Measurements from ENCODE around the gene UCN2.
"Not testable (repeated sequence)": the region's sequence is repeated elsewhere in the genome, so short reads cannot be mapped to it uniquely, and the experiment has no call there.

Gene UCN2

DNA sequence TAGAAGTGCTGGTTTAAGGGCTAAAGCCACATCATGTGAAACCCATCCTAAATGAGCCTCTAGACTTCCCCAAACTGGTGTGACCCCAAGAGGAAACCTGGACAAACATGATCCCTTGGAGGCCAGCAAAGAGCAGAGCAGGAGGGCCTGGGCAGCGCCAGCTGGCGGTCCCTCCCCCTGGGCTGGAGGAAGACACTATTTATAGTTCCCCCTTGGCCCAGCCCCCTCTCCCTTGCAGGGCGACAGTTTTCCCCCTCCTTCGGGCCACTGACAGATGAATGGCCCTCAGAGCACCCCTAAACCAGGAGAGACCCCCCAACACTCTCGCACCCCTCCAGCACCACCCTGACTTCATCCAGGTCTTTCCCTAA lies 2.9 kb downstream of the UCN2 start:
- peak in 1 of 2 experiments; percentile 37 for DNase-seq

DNA sequence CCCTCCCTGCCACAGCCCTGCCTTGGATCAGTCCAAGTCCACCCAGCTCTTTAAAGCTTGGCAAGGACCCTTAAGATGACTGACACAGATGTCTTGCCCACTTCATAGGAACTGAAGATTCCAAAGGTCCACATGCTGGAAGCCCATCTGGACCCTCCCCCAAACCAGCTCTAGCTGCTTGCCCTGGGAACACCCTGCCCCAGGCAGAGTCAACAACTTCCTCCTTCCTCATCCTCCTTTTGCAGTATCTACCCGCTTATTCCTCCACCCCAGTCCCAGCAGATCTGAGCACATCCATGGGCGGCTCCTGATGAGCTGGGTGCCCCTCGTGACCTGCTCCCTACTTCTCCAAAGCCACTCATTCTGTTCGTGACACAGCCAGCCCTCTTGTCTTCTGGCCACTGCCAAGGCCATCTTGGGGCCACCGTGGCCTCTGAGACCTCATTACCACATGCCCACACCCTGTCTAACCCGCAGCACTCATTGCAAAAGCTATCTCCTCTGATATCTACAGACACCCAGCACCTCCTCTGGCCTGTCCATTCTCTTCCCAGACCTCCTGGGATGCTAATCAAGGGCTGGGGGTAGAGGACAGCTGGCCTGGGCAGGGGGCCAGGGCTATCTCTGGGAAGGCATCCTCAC lies 5.0 kb downstream of the UCN2 start:
- peak; percentile 40 to 42 for DNase-seq

DNA sequence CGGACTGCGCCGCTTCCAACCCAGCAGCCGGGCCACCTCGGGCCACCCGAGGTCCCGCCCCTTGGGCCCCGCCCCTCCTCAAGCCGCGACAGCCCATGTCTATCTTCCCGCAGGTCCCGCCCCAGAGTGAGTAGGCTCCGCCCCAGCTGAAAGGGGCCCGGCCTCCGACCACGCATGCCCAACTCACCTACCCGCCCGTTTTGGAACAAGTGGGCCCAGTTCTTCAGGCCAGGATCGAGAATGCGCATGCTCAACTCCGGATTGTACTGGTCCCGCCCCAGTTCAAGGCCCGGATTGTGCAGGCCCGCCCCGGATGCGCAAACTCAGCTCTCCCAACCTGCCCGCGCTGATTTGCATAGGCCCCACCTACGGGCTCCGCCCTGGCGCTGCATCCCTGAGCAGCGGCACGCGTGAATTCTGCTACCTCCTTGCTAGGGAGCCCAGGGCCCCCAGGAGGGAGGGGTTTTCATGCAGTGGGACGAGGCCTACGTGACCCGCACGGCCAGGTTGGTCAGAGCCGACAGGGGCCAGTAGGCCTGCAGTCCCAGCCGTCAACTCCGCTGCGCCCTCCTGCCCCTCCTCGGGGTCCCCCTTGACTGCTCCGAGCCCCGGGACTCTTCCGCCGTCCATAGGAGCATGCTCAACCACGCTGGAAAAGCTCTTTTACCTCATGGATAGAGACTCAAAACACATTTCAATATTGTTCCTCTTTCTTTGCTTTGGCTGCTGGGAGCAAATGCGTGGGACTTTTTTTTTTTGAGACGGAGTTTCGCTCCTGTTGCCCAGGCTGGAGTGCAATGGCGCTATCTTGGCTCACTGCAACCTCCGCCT lies 6.6 kb downstream of the UCN2 start, which contains the start of gene PFKFB4:
Gene PFKFB4 (minus strand): TSS at position 8 of the 831 bp plus-strand sequence. CDS start 26 bp downstream, outside the sequence.
- DNase-seq = peak; percentile 98 to 99

DNA sequence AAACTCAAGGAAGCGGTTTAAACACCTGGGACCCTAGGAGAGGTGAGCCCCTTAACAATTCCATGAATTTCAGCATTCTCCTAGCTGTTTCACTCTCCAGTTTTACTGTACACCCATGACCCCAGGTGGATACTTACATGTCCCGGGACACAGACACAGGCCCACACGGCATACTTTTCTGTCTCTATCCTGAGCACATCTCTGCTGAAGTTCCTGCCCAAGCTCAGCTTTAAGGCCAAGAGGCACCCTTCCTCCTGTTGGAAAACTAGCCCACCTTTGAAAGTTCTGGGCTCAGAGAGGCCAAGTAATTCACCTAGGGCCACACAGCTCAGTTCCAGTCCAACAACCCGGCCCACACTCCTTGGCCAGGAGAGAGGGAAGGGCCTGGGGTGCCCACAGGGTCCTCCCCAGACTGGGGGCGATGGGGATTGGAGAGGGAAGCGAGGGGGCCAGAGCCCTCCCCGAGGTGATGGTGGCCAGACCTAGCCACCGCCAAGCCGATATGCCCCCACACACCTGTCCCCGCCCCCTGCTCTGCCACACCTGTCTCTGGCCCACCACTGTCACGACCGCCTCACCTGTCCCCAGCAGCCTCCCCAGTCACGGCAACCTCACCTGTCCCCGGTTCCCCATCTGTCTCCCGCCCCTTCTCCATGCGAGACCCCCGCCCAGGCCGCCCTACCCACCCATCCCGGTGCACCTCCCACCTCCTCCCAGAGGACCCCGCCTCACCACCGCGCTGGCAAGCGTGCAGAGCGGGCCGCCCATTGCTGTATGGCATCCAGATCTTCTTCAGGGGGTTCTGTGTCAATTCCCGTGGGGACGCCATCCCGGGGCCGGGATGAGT lies 7.4 kb downstream of the UCN2 start:
- no peak for DNase-seq

DNA sequence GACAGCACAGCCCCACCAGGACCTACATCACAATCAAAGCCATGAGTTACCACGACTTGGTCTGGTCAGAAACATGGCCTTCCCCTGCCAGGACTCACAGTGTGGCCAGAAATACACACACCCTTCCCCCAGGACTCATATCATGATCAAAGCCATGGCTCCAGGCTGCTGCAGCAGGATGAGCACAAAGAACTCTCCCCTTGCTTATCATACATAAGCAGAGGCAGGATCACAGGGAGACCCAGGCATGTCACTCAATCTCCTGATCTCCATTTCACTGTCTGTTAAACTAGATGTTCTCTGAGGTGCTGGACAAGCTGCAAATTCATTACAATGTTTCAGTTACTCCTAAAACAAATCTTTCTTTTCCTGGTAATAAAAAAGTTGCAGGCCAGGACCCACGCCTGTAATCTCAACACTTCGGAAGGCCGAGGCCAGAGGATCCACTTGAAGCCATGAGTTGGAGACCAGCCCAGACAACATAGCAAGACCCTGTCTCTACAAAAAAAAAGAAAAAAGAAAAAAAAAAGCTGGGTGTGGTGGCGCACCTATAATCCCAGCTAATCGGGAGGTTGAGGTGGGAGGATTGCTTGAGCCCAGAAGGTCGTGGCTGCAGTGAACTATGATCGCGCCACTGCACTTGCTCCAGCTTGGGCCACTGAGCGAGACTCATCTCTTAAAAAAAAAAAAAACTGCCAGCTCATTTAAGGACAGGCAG lies 8.2 kb downstream of the UCN2 start:
- DNase-seq = no peak

DNA sequence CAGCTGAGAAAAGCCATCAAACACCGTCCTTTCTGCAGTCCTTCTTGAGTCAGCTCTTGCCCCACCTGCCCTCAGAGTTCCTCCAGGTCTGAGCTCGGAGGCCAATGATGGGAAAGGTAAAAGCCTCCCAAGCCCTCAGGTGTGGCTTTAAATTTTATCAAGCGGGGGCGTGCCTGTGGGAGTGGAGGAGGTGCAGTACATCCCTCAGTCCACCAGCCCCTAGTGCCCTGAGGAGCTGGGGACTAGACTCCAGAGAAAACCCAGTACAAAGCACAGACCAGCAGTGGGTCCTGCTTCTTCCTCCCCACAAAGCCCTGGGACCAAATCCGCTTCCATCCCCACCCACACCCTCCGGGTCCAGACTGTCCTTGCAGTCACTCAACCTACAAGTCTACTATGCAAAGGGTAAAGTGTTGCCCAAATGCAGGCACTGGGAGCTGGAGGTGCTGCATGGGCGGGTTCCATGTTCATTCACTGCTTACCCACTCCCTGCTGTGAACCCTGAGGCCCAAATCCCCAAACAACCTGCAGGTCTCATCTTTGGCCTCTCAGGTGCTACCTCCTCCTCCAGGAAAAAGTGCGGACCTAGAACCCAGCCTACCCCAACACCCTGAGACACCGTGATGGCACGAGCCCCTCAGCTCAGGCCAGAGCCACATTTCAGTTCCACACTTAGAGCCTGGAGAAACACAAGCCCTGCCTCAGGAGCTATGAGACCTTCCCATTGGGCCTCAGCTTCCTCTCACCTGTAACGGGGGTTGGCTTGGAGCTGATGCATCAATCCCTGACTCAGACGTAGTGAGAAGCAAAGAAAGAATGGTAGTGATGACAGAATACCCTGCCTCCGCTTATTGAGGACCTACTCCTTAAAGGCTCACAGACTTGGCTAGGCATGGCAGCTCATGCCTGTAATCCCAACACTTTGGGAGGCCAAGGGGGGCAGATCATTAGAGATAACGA lies 9.4 kb downstream of the UCN2 start:
- DNase-seq = no peak

DNA sequence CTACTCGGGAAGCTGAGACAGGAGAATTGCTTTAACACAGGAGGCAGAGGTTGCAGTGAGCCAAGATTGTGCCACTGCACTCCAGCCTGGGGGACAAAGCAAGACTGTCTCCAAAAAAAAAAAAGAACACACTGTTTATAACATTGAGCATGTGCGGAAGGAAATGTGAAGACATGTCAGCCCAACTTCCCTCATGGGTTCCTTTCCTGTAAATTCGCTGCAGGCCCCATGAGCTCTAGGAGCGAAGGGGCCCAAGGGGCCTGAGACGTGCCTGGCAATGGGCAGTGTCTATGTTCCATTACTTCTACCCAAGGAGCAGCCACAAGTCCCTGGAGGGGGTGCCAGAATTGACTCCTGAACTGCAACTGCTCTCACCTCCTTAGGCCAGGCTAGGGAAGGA lies 10.2 kb downstream of the UCN2 start:
- peak; percentile 8 for DNase-seq

DNA sequence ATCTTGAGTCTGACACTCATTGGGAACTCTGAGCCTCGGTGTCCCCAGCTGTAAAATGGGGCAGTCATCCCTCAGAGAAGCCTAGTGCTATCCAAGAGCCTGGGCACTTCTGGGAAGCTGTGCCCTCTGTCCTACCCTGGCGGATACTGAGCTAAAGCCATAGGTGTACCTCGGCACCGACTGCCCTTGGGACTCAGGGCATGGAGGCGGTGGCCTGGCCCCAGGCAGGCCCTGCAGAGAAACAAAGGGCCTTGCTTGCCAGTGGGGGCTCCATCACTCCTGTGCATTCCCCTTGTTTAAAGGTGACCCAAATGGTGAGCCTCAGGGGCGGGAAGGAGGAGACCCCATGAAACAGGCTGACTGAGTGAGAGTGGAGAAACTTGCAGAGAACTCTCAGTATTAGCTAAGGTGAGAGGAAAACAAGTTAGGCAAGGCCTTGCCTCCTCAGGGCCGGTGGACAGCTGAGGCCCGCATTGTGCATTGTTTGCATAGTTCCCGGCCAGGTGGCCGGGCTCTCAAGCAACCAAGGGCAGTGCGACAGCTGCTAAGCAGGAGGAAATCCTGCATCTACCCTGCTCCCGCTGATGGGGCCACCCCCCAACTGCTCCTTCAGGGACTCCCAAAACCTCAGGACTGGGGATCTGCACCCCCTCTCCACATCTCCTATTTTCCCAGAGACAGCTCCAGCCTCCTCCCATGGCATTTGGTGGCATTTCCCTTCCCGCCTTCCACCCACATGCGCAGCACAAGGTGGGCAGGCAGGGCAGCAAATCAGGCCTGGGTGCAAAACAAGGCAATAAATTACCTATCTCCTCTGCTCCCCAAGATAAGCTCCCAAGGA lies 11.2 kb downstream of the UCN2 start:
- no peak for DNase-seq

DNA sequence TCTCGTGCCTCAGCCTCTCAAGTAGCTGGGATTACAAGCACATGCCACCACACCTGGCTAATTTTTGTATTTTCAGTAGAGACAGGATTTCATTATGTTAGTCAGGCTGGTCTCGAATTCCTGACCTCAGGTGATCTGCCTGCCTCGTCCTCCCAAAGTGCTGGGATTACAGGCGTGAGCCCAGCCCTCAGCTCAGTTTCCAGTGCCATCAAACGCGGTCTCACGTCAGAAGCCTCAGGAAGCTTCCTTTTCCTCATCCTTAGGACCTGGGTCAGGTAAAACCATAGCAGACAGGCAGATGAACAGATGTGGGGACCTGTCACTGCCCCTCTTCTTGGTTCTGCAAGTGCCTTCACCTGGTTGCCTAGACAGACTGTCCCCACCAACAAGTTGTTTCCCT lies 11.9 kb downstream of the UCN2 start:
- not testable (repeated sequence) for DNase-seq

DNA sequence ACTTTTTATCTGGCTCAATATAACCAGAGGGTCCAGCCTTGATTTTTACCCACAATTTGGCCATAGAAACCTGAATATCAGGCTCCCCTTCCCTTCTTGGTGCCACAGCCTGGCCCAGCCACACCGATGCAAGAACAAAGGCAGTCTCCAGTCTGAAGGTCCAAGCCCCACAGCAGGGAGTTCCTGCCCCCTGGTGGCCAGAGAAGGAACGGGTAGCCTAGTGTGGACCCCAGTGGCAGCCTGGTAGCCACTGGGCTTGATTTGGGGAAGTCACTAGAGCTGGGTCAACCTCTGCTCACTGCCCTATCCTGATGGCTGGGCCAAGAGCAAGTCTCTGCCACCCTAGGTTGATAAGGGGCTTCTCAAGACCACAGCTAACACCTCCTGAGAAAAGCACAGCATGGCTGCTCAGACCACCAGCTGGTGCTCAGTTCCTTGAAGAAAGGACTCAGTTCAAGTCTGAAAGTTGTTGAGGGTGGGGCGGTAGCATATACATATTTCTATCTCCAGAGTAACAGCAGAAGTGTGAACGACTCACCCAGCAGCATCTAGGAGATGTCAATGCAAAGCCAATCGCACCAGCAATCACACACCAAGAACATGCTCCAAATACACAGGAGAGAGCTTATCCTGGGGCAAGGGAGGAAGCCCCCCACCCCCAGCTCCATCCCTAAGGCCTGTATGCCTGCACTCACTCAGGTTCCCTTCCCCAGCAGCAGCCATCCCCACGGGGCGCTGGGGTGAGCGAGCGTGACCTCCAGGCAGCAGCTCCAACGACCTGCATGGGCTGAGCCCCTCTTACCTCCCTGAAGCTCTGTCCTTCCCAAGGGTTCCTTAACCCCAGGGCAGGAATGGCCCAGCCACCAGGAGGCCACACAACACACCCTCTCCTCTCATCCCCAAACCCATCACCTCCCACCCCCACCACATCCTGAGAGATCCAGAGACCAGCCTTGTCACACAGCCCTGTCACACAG lies 14.6 kb downstream of the UCN2 start:
- DNase-seq = peak; percentile 85 to 89

DNA sequence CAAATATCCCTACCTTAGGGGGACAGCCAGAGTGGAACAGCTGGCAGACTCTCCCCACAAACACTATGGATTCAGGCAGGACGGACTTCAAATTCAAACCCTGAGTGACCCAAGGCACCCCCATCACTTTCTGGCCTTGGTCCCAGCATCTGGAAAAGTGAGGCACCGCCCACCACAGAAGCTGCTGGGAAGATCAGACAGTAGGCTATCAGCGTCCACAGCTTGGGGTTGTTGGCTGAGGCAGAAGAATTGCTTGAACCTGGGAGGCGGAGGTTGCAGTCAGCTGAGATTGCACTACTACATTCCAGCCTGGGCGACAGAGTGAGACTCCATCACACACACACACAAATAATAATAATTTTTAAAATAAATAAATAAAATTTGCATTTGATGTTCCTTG lies 15.5 kb downstream of the UCN2 start:
- no peak for DNase-seq

DNA sequence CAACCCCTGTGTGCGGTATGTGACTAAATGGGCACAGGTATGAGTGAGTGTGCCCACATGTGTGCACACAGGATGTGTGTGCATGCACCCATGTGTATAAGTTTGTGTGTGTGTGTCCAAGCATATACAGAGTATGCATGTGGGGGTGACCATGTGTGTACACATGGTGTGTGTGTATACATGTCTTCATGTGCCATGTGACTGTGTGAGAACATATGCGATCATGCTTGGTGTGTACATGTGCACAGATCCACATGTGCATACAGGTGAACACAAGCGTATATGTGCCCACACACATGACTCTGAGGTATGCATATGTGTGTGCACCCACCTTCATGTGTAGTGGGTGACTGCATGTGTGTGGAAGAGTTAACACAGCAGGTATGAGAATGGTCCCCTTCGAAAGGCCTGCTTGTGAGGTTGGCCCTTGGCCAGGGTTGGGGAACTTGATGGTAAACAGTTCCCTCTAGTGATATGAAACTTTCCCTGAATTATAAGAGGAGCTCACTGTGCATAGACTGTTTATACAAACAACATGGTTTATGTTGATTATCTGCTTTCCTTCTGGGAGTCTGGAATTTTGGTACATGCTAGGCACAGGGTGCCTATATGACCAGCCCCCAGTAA lies 17.3 kb downstream of the UCN2 start:
- no peak for DNase-seq

DNA sequence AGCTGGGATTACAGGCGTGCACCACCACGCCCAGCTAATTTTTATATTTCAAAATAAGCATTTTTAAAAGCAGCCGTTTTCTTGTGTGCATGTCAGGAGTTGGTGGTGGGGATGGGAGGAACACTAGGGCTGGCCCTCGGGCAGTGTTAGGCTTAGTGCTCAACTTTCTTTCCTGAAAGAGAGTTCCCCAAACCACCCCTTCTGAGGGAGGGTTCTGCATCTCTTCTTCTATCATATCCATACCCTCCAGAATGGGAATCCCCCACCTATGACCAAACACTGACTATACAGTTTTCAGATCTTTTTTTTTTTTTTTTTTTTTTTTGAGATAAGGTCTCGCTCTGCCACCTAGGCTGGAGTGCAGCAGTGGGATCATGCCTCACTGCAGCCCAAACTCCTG lies 19.4 kb downstream of the UCN2 start:
- no peak for DNase-seq

DNA sequence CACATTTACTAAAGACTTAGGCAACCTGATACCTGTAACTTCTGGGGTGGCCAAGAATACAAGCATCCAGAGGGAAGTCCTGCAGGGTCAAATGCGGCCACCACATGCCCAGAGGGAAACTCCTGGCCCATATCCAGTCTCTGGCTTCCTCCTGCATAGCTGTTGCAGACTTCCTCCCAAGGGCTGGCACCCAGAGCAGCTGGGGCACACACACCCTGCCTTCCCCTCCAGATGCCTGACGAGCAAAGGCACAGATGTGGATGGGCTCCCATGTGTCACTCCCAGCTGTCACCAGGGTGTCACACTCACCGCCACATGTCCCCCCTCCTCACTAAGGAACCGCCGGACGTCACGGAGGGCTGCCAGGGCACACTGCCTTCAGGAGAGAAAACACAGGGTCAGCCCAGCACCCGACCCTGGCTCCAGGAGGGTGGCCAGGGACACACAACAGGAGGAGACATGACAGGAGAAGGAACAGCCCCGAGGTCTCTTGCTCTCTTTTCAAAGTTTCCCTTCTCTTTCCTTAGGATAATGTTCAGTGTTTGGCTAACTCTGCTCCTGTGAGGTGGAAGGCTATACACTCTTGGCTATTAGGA lies 20.2 kb downstream of the UCN2 start:
- peak; percentile 69 to 76 for DNase-seq

DNA sequence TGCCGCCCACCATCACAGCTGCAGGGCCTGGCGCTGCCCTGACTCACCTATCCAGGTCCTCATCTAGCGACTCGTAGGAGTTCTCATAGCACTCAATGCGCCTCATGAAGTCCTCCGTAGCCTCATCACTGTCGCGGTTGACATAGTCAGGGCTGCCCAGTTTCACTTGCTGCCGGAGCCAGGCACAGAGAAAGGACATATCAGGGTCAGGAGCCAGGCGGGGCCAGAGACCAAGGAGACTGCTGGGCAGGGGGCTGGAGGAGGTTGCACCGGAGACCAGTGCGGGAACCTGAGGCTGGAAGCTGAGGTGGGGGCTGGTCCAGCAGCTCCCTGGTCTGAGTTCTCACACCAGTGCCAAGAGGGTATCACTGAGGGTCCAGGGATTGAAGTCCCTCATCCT lies 25.1 kb downstream of the UCN2 start:
- no peak for DNase-seq

DNA sequence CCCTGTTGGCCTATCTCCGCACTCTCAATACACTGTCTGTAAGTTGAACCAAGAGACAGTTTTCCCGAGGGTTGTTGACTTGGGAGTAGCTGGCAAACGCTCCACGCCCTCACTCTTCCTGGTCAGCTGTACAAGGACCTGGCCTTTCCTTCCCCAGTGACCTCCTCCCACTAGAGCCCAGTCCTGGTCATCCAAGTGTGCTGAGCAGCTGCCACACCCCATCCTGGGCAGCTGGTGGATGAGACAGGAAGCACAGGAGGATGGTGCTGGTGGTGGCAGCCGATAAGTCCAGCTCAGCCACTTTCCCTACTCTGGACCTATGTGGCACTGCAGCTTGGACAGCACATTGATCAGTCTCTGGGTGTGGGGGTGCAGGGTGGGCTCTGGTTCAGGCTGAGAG lies 26.8 kb downstream of the UCN2 start:
- no peak for DNase-seq

DNA sequence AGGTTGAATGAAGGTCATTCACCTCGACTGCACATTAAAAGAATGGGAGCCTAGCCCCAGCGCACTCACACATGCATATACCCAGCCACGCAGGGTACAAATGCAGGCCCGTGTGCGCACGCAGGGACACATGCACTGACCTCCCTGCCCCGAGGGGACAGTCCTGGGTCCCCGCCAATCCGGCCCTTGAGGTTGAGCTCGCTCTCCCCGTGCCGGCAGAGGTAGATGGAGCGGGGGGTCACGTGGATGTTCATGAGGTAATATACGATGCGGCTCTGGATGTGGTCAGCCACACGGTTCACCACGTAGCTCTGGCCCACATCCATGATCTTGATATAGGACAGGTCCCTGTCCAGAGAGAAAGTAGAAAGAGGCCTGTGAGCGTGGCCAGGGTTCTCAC lies 27.5 kb downstream of the UCN2 start:
- DNase-seq = no peak

DNA sequence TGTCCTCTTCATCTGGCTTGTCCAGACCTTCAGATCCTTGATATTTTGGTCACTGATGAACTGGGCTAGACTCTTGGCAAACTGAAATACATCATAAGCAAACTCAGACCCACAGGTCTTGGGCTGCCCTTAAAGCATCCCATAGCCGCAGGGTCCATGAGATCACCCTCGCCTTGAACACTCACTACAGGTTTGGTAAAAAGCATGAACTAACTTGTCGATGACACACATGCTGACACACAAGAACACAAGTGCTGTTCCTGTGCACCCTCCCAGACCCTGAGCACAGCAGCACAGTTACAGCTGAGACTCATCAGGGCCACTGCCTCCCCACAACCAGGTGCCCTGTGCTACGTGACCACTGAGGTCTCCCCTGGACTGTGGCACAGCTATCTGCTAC lies 28.0 kb downstream of the UCN2 start:
- no peak for DNase-seq

DNA sequence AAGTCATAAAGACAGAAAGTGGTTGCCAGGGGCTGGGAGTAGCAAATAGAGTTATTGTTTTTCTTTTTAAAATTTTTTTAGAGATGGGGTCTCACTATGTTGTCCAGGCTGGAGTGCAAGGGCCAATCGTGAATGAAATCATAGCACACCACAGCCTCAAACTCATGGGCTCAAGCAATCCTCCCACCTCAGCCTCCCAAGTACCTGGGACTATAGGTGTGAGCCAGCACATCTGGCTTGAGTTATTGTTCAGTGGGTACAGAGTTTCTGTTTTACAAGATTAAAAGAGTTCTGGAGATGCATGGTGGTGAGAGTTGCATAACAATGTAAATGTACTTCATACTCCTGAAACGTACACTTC lies 30.6 kb downstream of the UCN2 start:
- DNase-seq = no peak

All from Kasumi-1 (cell line).